ENCODE data around the gene LRRC4C. TPM values are rescaled to one million over a fixed set of nuclear protein-coding genes. Genes with fewer than 3 reads are reported as not detected.
A peak's percentile ranks its signal among the peaks of the same experiment; 100 is the strongest.

LRRC4C gene
- total RNA-seq, 6 experiments from 2014 or later: 0.25 to 0.43 (median 0.27) TPM

DNA sequence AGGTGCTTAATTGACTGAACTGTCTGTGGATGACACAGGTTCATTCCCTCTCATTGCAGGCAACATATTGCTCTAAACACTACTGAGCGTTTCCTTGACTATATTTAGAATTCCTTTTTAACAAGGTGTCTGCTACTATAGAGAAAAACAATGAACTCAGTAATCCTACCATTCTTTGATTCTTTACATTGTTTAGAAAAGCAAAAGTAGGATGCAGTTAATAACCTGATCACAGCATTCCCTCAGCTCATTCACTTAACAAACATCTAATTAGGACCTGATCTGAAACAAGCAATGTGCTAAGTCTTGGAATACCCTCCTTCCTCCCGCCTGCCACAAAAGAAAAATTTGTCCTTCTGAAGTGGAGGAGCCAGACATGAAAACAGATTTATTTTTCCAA lies 313.1 kb downstream of the LRRC4C start:
- Histone ChIP-seq H3K36me3 (no peaks in the 10 kb centered on the region), H3K27ac (no peak overlapping the region), H3K4me1 (no peaks in the 10 kb centered on the region), H3K4me3 (no peak overlapping the region), H3K9me3 (no peaks in the 10 kb centered on the region), H3K27me3 (no peaks in the 10 kb centered on the region)
- 44% methylated on average over 2 of the region's 2 CpGs for WGBS (ENCODE audit: insufficient coverage, low coverage, low lambda C conversion rate, missing lambda C conversion rate)
- DNase-seq: no peak
- no peak for ATAC-seq
- TF ChIP-seq POLR2A (IDR thresholded peaks at IDR 0.05) (no peak), CTCF (IDR thresholded peaks at IDR 0.05) (no peak)
- intact Hi-C loops (cut with DNase I): no loop called here

- TF ChIP-seq POLR2A (IDR thresholded peaks at IDR 0.05) (no peak), CTCF (IDR thresholded peaks at IDR 0.05) (no peak)
- WGBS (ENCODE audit: insufficient coverage, low coverage, low lambda C conversion rate, missing lambda C conversion rate): 65% methylated on average over 5 of the region's 5 CpGs
- no peak overlapping the region for H3K4me3 ChIP-seq
These were observed 314.0 kb downstream of the LRRC4C start for GRCh38 chr11:41145420-41145819.

GRCh38 chr11:41134971-41135370 lies 324.5 kb downstream of the LRRC4C start:
- WGBS (ENCODE audit: insufficient coverage, low coverage, low lambda C conversion rate, missing lambda C conversion rate): 16% methylated on average over 1 of the region's 1 CpG
- H3K4me3 ChIP-seq: no peak overlapping the region
- H3K9me3 ChIP-seq: no peaks in the 10 kb centered on the region
- H3K4me1 ChIP-seq: no peaks in the 10 kb centered on the region
- H3K36me3 ChIP-seq: no peaks in the 10 kb centered on the region
- no peak overlapping the region for H3K27ac ChIP-seq
- DNase-seq (no peak), ATAC-seq (no peak)
- no peak for TF ChIP-seq POLR2A (IDR thresholded peaks at IDR 0.05)
- no peak for TF ChIP-seq CTCF (IDR thresholded peaks at IDR 0.05)
- intact Hi-C loops (cut with DNase I): no loop called here
- no peaks in the 10 kb centered on the region for H3K27me3 ChIP-seq

More at GRCh38 chr11:41145420-41145819, 314.0 kb downstream of the LRRC4C start:
- Histone ChIP-seq H3K36me3 (no peaks in the 10 kb centered on the region), H3K4me1 (no peaks in the 10 kb centered on the region), H3K27ac (no peak overlapping the region), H3K9me3 (no peaks in the 10 kb centered on the region), H3K27me3 (no peaks in the 10 kb centered on the region)
- ATAC-seq (no peak), DNase-seq (no peak)
- intact Hi-C loops (cut with DNase I): no loop called here

DNA sequence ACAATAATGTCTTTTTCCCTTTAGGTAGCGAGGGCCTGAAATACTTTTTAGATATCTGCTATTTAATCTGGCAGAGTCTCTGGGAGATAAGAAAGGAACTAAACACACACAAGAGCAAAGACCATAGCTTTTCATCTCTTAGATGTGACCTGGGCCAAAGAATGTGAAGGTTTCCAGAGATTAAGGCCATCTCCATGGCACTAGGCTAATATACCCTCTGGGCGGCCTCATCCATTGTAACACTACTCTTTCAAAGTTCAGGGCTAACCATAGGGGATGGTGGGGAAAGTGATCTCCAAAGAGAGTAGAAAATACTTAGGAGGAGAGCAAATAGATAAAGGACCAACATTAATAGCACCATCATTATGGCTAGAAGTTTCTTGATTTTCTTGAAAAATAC lies 326.4 kb downstream of the LRRC4C start:
- intact Hi-C loops (cut with DNase I): no loop called here
- no peak overlapping the region for H3K27ac ChIP-seq
- DNase-seq: no peak
- TF ChIP-seq POLR2A (IDR thresholded peaks at IDR 0.05) (no peak), CTCF (IDR thresholded peaks at IDR 0.05) (no peak)
- WGBS (ENCODE audit: insufficient coverage, low coverage, low lambda C conversion rate, missing lambda C conversion rate): 39% methylated on average over 2 of the region's 2 CpGs
- H3K36me3 ChIP-seq: no peaks in the 10 kb centered on the region
- no peaks in the 10 kb centered on the region for H3K4me1 ChIP-seq
- no peaks in the 10 kb centered on the region for H3K9me3 ChIP-seq
- no peak overlapping the region for H3K4me3 ChIP-seq
- ATAC-seq: no peak
- no peaks in the 10 kb centered on the region for H3K27me3 ChIP-seq

DNA sequence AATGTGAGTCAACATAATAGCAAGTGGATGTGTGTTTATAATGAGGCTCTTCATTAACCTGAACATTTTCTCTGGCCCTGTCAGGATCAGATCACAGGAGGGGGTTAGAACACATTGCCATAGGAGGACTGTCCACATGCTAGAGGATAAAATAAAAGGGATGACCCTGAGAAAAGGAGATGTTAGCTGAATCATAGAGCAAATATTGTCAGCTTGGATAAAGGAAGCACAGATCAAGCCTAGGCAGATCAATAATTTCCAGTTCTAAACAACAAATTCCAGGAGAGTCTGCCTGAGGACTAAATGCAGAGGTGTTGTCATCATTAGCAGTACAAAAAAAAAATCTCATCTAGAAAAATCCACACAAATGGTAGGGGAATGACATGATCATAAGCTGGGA lies 337.9 kb downstream of the LRRC4C start:
- no peaks in the 10 kb centered on the region for H3K36me3 ChIP-seq
- H3K4me1 ChIP-seq: peaks cover 0 to 5% (median 0%) of the 10 kb centered on the region in 4 donors
- peak overlapping the region in 1 of 3 donors; percentile 1 for H3K27ac ChIP-seq
- intact Hi-C loops (cut with DNase I): no loop called here
- no peaks in the 10 kb centered on the region for H3K27me3 ChIP-seq
- H3K4me3 ChIP-seq: no peak overlapping the region
- peak; percentile 51 to 84 (median 74) for ATAC-seq
- DNase-seq: no peak
- H3K9me3 ChIP-seq: no peaks in the 10 kb centered on the region
- TF ChIP-seq CTCF (IDR thresholded peaks at IDR 0.05) (no peak), POLR2A (IDR thresholded peaks at IDR 0.05) (no peak)
